NCI-H2171 (cell line): ENCODE measurements around the gene DDX18.

Experiments
- DNase-seq: peaks from one replicate; lab custom pipeline; 2025; lab: John Stamatoyannopoulos, UW

Gene DDX18

GRCh38 chr2:117834992-117835391 is 20.5 kb downstream of the DDX18 start:
- DNase-seq = no peak

GRCh38 chr2:117835990-117836760 is 21.7 kb downstream of the DDX18 start:
- peak; percentile 73 for DNase-seq

- no peak for DNase-seq
Measured at GRCh38 chr2:117845304-117845703, 30.8 kb downstream of the DDX18 start.

- DNase-seq = peak; percentile 6
Measured at GRCh38 chr2:117850015-117850414, 35.5 kb downstream of the DDX18 start.

- DNase-seq = no peak
Measured at GRCh38 chr2:117850461-117850860, 36.0 kb downstream of the DDX18 start.

- no peak for DNase-seq
Measured at GRCh38 chr2:117851969-117852368, 37.5 kb downstream of the DDX18 start.

GRCh38 chr2:117853316-117853715 is 38.8 kb downstream of the DDX18 start:
- no peak for DNase-seq

GRCh38 chr2:117853873-117854272 is 39.4 kb downstream of the DDX18 start:
- DNase-seq = no peak

- DNase-seq = no peak
Measured at GRCh38 chr2:117854610-117855009, 40.1 kb downstream of the DDX18 start.

- no peak for DNase-seq
Measured at GRCh38 chr2:117855886-117856285, 41.4 kb downstream of the DDX18 start.

- no peak for DNase-seq
Measured at GRCh38 chr2:117856415-117857210, 42.1 kb downstream of the DDX18 start.

GRCh38 chr2:117858336-117858735 is 43.8 kb downstream of the DDX18 start:
- no peak for DNase-seq

GRCh38 chr2:117858892-117859531 is 44.5 kb downstream of the DDX18 start:
- no peak for DNase-seq

GRCh38 chr2:117859532-117859911 is 45.0 kb downstream of the DDX18 start:
- DNase-seq = no peak

GRCh38 chr2:117859924-117860647 is 45.6 kb downstream of the DDX18 start:
- no peak for DNase-seq

GRCh38 chr2:117862459-117862858 is 48.0 kb downstream of the DDX18 start:
- DNase-seq = no peak

- no peak for DNase-seq
Measured at GRCh38 chr2:117875786-117876185, 61.3 kb downstream of the DDX18 start.

- DNase-seq = no peak
Measured at GRCh38 chr2:117879003-117879402, 64.5 kb downstream of the DDX18 start.
